Measurements from ENCODE around the gene ZNF560.
A peak's percentile ranks its signal among the peaks of the same experiment; 100 is the strongest.

ZNF560 gene

DNA sequence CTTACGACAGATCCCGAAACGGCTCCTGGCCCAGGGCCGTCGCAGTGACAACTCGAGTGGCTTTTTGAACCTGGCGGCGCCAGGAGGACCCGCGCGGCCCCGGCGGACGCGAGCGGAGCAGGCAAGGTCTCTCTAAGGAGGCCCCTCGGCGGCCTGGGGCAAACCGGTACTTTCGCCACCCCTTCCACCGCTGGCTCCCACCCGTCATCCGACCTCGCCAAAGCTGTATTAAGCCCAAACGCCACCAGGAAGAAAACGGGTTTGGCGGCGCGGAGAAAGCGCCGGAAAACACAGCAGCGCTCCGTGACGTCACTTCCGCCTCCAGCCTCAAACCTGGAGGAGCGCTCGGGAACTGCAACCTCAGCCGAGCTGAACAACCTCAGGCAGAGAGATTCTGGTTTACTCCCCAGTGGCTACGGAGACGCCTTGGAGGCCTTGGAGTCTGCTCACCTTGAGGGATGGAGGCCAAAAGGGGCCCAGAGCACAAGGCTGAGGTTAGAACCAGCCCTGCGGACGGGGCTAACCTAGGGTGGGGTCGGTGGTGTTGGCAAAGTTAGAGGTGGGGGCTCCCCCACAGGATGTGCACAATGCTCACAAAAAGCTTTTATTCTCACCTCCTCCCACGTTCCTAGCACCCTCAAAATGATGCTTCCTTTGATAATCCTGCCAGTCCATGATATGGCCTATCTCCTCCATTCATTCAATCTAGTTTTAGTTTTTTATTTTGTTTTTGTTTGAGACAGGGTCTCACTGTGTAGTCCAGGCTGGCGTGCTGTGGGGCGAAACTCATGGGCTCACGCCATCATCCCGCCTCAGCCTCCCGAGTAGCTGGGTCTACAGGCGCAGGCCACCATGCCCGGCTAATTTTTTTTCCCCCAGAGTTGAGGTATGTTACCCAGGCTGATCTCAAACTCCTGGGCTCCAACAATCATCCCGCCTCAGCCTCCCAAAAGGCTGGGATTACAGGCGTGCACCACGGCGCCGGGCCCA is 62.8 kb downstream of the ZNF560 start, which contains the start of gene ZNF266:
TSS of gene ZNF266 (minus strand) at position 295 of the 990 bp plus-strand sequence. CDS start 15,484 bp downstream, outside the sequence.
- DNase-seq: peak; percentile 94

DNA sequence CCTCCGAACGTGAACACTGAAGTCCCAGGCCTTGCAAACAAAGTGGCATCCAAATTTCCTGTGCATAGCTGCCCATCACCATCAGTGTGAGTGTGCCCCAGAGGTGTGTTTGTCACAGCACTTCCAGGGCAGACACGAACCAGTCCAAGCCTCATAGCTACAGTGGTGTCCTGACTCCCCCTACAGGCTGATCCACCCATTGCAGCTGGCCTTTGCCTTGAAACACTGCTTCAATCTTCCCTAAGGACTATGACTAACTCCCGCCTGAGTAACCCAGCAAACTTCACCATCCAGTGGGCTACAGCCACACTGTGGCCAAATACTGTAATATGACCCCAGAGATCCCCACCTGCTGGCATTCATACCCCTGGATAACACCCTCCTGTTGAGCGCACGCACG is 66.9 kb downstream of the ZNF560 start:
- DNase-seq: peak; percentile 23

GRCh38 chr19:9430444-9430843 is 68.0 kb downstream of the ZNF560 start:
- DNase-seq: no peak

DNA sequence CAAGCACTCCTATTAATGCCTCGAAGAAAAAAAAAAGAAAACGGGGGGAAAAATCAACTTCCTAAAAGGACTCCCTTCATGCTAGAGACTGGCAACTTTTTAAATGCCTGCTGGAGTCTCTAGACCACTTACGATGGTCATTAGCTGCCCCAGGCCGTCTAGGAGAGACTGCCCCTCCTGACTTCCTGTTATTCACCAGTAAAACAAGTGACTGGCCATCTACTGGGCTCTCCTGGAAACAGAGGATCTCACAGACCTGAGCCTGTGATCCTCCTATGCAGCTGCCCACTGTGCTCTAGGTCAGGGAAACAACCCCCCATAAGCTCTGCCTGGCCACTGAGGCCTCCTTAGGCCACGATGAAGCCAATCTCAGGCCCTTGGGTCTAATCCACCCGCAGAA is 70.5 kb downstream of the ZNF560 start:
- no peak for DNase-seq
